ENCODE results near the gene KLHL11.

KLHL11 gene

GRCh38 chr17:41810659-41811548, 54.3 kb downstream of the KLHL11 start:
- H3K36me3 ChIP-seq, result peaks cover 0 to 19% (median 6%) of the 10 kb centered on the region in 3 donors
- H3K27me3 ChIP-seq, result no peaks in the 10 kb centered on the region
- TF ChIP-seq, protein P1, sequence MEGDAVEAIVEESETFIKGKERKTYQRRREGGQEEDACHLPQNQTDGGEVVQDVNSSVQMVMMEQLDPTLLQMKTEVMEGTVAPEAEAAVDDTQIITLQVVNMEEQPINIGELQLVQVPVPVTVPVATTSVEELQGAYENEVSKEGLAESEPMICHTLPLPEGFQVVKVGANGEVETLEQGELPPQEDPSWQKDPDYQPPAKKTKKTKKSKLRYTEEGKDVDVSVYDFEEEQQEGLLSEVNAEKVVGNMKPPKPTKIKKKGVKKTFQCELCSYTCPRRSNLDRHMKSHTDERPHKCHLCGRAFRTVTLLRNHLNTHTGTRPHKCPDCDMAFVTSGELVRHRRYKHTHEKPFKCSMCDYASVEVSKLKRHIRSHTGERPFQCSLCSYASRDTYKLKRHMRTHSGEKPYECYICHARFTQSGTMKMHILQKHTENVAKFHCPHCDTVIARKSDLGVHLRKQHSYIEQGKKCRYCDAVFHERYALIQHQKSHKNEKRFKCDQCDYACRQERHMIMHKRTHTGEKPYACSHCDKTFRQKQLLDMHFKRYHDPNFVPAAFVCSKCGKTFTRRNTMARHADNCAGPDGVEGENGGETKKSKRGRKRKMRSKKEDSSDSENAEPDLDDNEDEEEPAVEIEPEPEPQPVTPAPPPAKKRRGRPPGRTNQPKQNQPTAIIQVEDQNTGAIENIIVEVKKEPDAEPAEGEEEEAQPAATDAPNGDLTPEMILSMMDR (IDR thresholded peaks at IDR 0.05), result no peak
- intact Hi-C loops (cut with DNase I; ENCODE audit: low total_unique reads), result loop anchor here (10.0 kb wide), 1 partner anchor 54 kb away; the partner anchor contains the start of gene KLHL11
- peak overlapping the region; percentile 59 to 84 for H3K4me3 ChIP-seq
- peaks cover 0 to 40% (median 31%) of the 10 kb centered on the region in 4 donors for H3K4me1 ChIP-seq
- no peaks in the 10 kb centered on the region for H3K9me3 ChIP-seq
- no peak for DNase-seq
- peak overlapping the region; percentile 78 to 80 for H3K27ac ChIP-seq

DNA sequence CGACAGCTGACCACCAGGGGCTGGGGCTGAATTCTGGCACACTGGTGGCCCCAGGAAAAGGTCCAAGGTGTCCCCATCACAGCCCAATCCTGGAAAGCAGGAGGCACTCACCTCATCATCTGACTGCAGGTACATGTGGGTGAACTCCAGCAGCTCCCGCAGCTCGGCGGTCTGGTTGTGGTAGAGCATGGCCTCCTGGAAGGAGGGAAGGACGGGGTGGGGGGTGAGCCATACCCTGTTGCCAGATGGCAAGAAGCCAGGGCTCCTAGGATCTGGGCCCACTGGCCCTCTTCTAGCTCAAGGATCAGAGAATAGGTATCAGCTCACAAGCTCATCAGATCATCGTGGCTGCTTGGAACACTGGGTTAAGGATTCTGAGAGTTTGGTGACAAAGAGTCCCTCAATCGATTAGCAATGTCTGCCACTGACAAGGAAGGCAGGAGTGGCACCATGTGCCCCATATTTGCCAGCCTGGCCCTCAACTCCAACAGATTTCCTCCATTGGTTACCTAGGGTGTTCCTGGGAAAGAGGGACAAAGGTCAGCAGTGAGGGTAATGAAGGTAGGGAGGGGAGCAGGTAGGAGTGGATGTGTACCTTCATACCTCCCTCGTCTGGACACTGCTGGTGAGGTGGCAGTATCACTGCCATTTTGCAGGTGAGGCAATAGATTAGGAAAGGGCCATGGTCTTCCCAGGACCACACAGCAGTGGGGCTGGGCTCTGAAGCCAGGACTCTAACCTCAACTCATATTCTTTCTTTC, 58.4 kb downstream of the KLHL11 start:
- Histone ChIP-seq H3K4me1 (peaks cover 0 to 20% (median 16%) of the 10 kb centered on the region in 4 donors), H3K27ac (no peak overlapping the region), H3K4me3 (no peak overlapping the region), H3K9me3 (no peaks in the 10 kb centered on the region), H3K27me3 (no peaks in the 10 kb centered on the region), H3K36me3 (peaks cover 0 to 36% (median 6%) of the 10 kb centered on the region in 3 donors)
- TF ChIP-seq, protein P1 (IDR thresholded peaks at IDR 0.05), result no peak
- DNase-seq, result no peak
- intact Hi-C loops (cut with DNase I; ENCODE audit: low total_unique reads), result no loop called here
